ENCODE results near the gene CD3G.
A peak's percentile ranks its signal among the peaks of the same experiment; 100 is the strongest.

The CD3G gene

GRCh38 chr11:118321386-118322082 is 22.6 kb upstream of the CD3G start:
- H3K4me3 ChIP-seq (replicated peaks; ENCODE audit: low read depth, low read length), result no peak overlapping the region
- DNase-seq (ENCODE audit: low read depth), result no peak
- TF ChIP-seq CTCF (IDR thresholded peaks at IDR 0.05; ENCODE audit: low read length, missing control alignments), result no peak

- H3K4me3 ChIP-seq (replicated peaks; ENCODE audit: low read depth, low read length), result no peak overlapping the region
- DNase-seq (ENCODE audit: low read depth), result no peak
- no peak for TF ChIP-seq CTCF (IDR thresholded peaks at IDR 0.05; ENCODE audit: low read length, missing control alignments)
Observed at GRCh38 chr11:118322721-118323120, 21.4 kb upstream of the CD3G start.

- no peak for DNase-seq (ENCODE audit: low read depth)
- no peak overlapping the region for H3K4me3 ChIP-seq (replicated peaks; ENCODE audit: low read depth, low read length)
- TF ChIP-seq CTCF (IDR thresholded peaks at IDR 0.05; ENCODE audit: low read length, missing control alignments), result no peak
Observed at GRCh38 chr11:118325283-118325682, 18.9 kb upstream of the CD3G start.

GRCh38 chr11:118328745-118329144 is 15.4 kb upstream of the CD3G start:
- TF ChIP-seq CTCF (IDR thresholded peaks at IDR 0.05; ENCODE audit: low read length, missing control alignments), result no peak
- no peak for DNase-seq (ENCODE audit: low read depth)
- H3K4me3 ChIP-seq (replicated peaks; ENCODE audit: low read depth, low read length), result no peak overlapping the region

- no peak for TF ChIP-seq CTCF (IDR thresholded peaks at IDR 0.05; ENCODE audit: low read length, missing control alignments)
- DNase-seq (ENCODE audit: low read depth), result no peak
- H3K4me3 ChIP-seq (replicated peaks; ENCODE audit: low read depth, low read length), result no peak overlapping the region
Observed at GRCh38 chr11:118334745-118335144, 9.4 kb upstream of the CD3G start.

GRCh38 chr11:118338637-118339061 is 5.5 kb upstream of the CD3G start:
- peak; percentile 21 for DNase-seq (ENCODE audit: low read depth)
- no peak for TF ChIP-seq CTCF (IDR thresholded peaks at IDR 0.05; ENCODE audit: low read length, missing control alignments)
- H3K4me3 ChIP-seq (replicated peaks; ENCODE audit: low read depth, low read length), result no peak overlapping the region
